HepG2 (cell line): ENCODE measurements around the gene PSMC3IP. TPM values are rescaled to one million over a fixed set of nuclear protein-coding genes. Genes with fewer than 3 reads are reported as not detected.

Source experiments
- ATAC-seq: fragments of 200-7000 bp; cut with Tn5 transposase; 3 replicates; pipeline ENCODE4 v1.9.1; 2020; ENCODE audit warnings: mild to moderate bottlenecking, moderate library complexity
- BruUV-seq: library from RNA; stranded (reverse); fragments of 400-500 nt; replicated peaks from 2 replicates; lab custom pipeline; 2021; lab: Mats Ljungman, UMichigan
- CTCF ChIA-PET: fragments of 300-600 bp; formaldehyde crosslinking; extraction: SDS; loops from one replicate; lab custom pipeline; 2021; ENCODE audit warnings: low total read pairs, inconsistent platforms, low intra/inter-chr PET ratio; lab: Yijun Ruan, JAX
- POLR2A ChIA-PET: fragments of 350-600 bp; sonication (Branson Sonifier 250); formaldehyde crosslinking; loops from one replicate; lab custom pipeline; 2020; ENCODE audit warnings: antibody characterized with exemption, inconsistent platforms; lab: Yijun Ruan, JAX
- DNase-seq: peaks from one replicate; pipeline ENCODE4 v3.0.0-alpha.2; 2015; ENCODE audit warnings: low spot score
- FAIRE-seq: peaks from 3 replicates; lab custom pipeline; 2011; peaks lifted over from hg19 to GRCh38; lab: Jason Lieb, UNC
- H2AFZ ChIP-seq: one replicate; pipeline ENCODE4 v1.6.1; 2011; ENCODE audit warnings: low read length, inconsistent platforms
- H3K27ac ChIP-seq: fragments of 300-600 bp; 3 replicates; pipeline ENCODE4 v1.8.0; 2011; ENCODE audit warnings: mixed run types, mild to moderate bottlenecking, mixed read lengths, low read length, inconsistent platforms; ENCODE audit not compliant: insufficient read depth; ENCODE audit errors: extremely low read length
- H3K27me3 ChIP-seq, 2 experiments: fragments of 200-600 bp in 1 of 2; 2 replicates in 1 of 2; 3 replicates in 1 of 2; pipeline versions ENCODE4 v1.6.0 to v1.8.0; 2011; ENCODE audit warnings: low read length in 2 of 2, mild to moderate bottlenecking in 2 of 2, moderate library complexity in 2 of 2, inconsistent platforms in 1 of 2; ENCODE audit not compliant: insufficient read depth in 2 of 2, control insufficient read depth in 1 of 2
- H3K36me3 ChIP-seq, 2 experiments: fragments of 200-600 bp in 1 of 2; replicated peaks in 1 of 2; 2 replicates in 1 of 2; 3 replicates in 1 of 2; pipeline versions ENCODE4 v1.5.1 to v1.8.0; 2011; ENCODE audit warnings: low read length in 2 of 2, inconsistent platforms in 1 of 2; ENCODE audit not compliant: insufficient read depth in 2 of 2, control insufficient read depth in 1 of 2
- H3K4me1 ChIP-seq: 2 replicates; pipeline ENCODE4 v1.5.1; 2012; ENCODE audit warnings: low read length, inconsistent platforms; ENCODE audit not compliant: insufficient read depth
- H3K4me2 ChIP-seq: 2 replicates; pipeline ENCODE4 v1.6.0; 2011; ENCODE audit warnings: low read depth, low read length, inconsistent platforms
- H3K4me3 ChIP-seq, 3 experiments: fragments of 200-600 bp in 1 of 3; sonication (generic), shearing (Covaris generic) in 1 of 3; replicated peaks in 1 of 3; 2 replicates each; pipeline ENCODE4 v1.5.1; 2011 to 2016; ENCODE audit warnings: low read length in 3 of 3, inconsistent platforms in 2 of 3, low read depth in 2 of 3, mild to moderate bottlenecking in 2 of 3, control low read depth in 1 of 3, mixed read lengths in 1 of 3; ENCODE audit not compliant: insufficient read depth in 1 of 3
- H3K79me2 ChIP-seq: one replicate; pipeline ENCODE4 v1.6.1; 2011; ENCODE audit warnings: low read length, inconsistent platforms; ENCODE audit not compliant: insufficient read depth
- H3K9ac ChIP-seq: 2 replicates; pipeline ENCODE4 v1.6.0; 2011; ENCODE audit warnings: mild to moderate bottlenecking, low read depth, low read length, inconsistent platforms; ENCODE audit not compliant: insufficient read depth
- H3K9me3 ChIP-seq: 2 replicates; pipeline ENCODE4 v1.5.1; 2012; ENCODE audit warnings: mild to moderate bottlenecking, low read length
- H4K20me1 ChIP-seq: 2 replicates; pipeline ENCODE4 v1.6.0; 2011; ENCODE audit warnings: inconsistent platforms, mild to moderate bottlenecking, low read length, moderate library complexity; ENCODE audit not compliant: insufficient read depth
- AGO2 ChIP-seq: fragments of 200-400 bp; formaldehyde crosslinking; optimal IDR thresholded peaks from 2 replicates; pipeline ENCODE3; 2017; ENCODE audit warnings: mild to moderate bottlenecking, low read depth, low read length, moderate library complexity
- ATF7 ChIP-seq, 2 experiments: fragments of 450-650 bp in 1 of 2; sonication (generic) in 1 of 2; formaldehyde crosslinking in 1 of 2; IDR thresholded peaks; 2 replicates each; pipeline versions ENCODE4 v1.4.0 to v1.6.1; 2016 to 2020; ENCODE audit warnings: antibody characterized with exemption in 1 of 2, mild to moderate bottlenecking in 1 of 2, missing genetic modification reagents in 1 of 2
- CBX5 ChIP-seq: sonication (generic); formaldehyde crosslinking; IDR thresholded peaks from 2 replicates; pipeline ENCODE4 v1.4.0; 2020; ENCODE audit warnings: missing genetic modification reagents, borderline replicate concordance
- KLF15 ChIP-seq: sonication (generic); formaldehyde crosslinking; IDR thresholded peaks from 2 replicates; pipeline ENCODE4 v1.8.1; 2023; ENCODE audit warnings: borderline replicate concordance, mild to moderate bottlenecking, inconsistent platforms, missing genetic modification reagents, mixed read lengths
- PAF1 ChIP-seq: IDR thresholded peaks from 2 replicates; pipeline ENCODE4 v1.6.1; 2016; ENCODE audit warnings: missing genetic modification reagents, missing compliant biosample characterization
- POLR2G ChIP-seq: fragments of 200-400 bp; formaldehyde crosslinking; IDR thresholded peaks from 2 replicates; pipeline ENCODE4 v1.6.1; 2018; ENCODE audit warnings: mild to moderate bottlenecking, low read depth, low read length, moderate library complexity
- RBFOX2 ChIP-seq: fragments of 200-400 bp; formaldehyde crosslinking; IDR thresholded peaks from 2 replicates; pipeline ENCODE4 v1.6.1; 2017; ENCODE audit warnings: low read depth, mild to moderate bottlenecking, low read length
- ZBTB8A ChIP-seq: sonication (generic); formaldehyde crosslinking; IDR thresholded peaks from 2 replicates; pipeline ENCODE4 v1.4.0; 2020; ENCODE audit warnings: mild to moderate bottlenecking, low read depth, missing genetic modification reagents, borderline replicate concordance
- ZIK1 ChIP-seq: sonication (generic); formaldehyde crosslinking; IDR thresholded peaks from 2 replicates; pipeline ENCODE4 v1.5.0; 2020; ENCODE audit warnings: mild to moderate bottlenecking, low read depth, missing genetic modification reagents, borderline replicate concordance
- ZNF383 ChIP-seq: sonication (generic); formaldehyde crosslinking; IDR thresholded peaks from 2 replicates; pipeline ENCODE4 v1.4.0; 2020; ENCODE audit warnings: missing genetic modification reagents, mild to moderate bottlenecking, borderline replicate concordance
- ZNF546 ChIP-seq: sonication (generic); formaldehyde crosslinking; conservative IDR thresholded peaks from 2 replicates; pipeline ENCODE4 v1.8.1; 2023; ENCODE audit warnings: mild to moderate bottlenecking, missing genetic modification reagents
- ZNF570 ChIP-seq: sonication (generic); formaldehyde crosslinking; IDR thresholded peaks from 2 replicates; pipeline ENCODE4 v1.4.0; 2020; ENCODE audit warnings: mild to moderate bottlenecking, missing genetic modification reagents, borderline replicate concordance
- ZNF605 ChIP-seq: sonication (generic); formaldehyde crosslinking; IDR thresholded peaks from 2 replicates; pipeline ENCODE4 v1.8.0; 2022; ENCODE audit warnings: mild to moderate bottlenecking, missing genetic modification reagents
- ZNF644 ChIP-seq: IDR thresholded peaks from 2 replicates; pipeline ENCODE4 v1.6.1; 2016; ENCODE audit warnings: low read depth
- WGBS: methylation state at CpG from one replicate; pipeline ENCODE4 v1.1.6; 2017; ENCODE audit warnings: low lambda C conversion rate; 5-methylcytosine and 5-hydroxymethylcytosine counted together
- in situ Hi-C: cut with HindIII; loops from 2 replicates; pipeline ENCODE4 v1.10.0; 2017; ENCODE audit warnings: low pct_unique_long_range_greater_than_20kb; ENCODE audit not compliant: extremely low pct_ligation_motif_present
- intact Hi-C: fragments of 100-400 bp; cut with micrococcal nuclease; formaldehyde crosslinking; loops from one replicate; pipeline ENCODE4 v1.10.0; 2022; ENCODE audit not compliant: unreplicated experiment
- polyA plus RNA-seq, 8 experiments: library from polyadenylated mRNA; depleted of rRNA in 3 of 8; stranded (reverse) in 7 of 8; unstranded in 1 of 8; fragments of >200 nt; fragmentation: Illumina TruSeq in 4 of 8; extraction: Trizol in 4 of 8; gene quantifications; 2 replicates each; pipeline versions ENCODE4 v1.2.1 to v1.2.3, GENCODE V29; 2011 to 2016; ENCODE audit warnings: low read depth in 4 of 8, missing spikeins in 1 of 8, mixed read lengths in 1 of 8; ENCODE audit not compliant: insufficient read depth in 1 of 8
- total RNA-seq, 5 experiments: library from RNA; depleted of rRNA; stranded (reverse); fragments of >200 nt; fragmentation: Illumina TruSeq; extraction: Trizol; gene quantifications; 2 replicates each; pipeline ENCODE4 v1.2.3, GENCODE V29; 2016; ENCODE audit warnings: low read depth in 1 of 5
- TF ChIP-seq, protein P1 (sequence below): IDR thresholded peaks from 2 replicates; pipeline ENCODE4 v1.6.1; 2016

The PSMC3IP gene
- total and polyA plus RNA-seq, 2 of the 13 experiments (the other 11 are each of a cell fraction or from before 2014, with no cell fraction given) = 6.5 to 22.4 TPM

DNA sequence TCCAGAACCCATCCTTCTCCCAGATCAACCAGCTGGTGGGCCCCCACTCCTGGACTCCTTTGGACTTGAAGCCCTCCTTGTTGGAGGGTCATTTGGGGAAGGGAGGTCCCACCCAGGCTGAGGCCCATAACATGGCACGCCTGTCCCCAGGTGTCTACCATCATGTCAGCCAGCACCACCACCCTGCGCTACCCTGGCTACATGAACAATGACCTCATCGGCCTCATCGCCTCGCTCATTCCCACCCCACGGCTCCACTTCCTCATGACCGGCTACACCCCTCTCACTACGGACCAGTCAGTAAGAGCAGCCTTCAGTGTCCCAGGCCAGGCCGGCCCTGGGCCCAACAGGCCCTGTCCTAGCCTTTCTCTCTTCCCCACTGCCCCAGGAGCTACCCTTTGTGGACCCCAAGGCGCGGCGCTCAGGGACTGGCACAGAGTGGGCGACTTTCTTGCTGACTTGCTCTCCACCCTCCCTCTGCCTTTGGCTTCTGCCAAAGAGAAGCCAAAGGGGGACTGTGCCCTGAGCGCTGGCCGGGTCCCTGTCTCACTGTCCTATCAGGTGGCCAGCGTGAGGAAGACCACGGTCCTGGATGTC, 36.3 kb upstream of the PSMC3IP start:
- TF ChIP-seq ZIK1 (no peak), ATF7 (IDR thresholded peaks at IDR 0.05) (peak; percentile 60), ATF7 (CRISPR knock-in tag; IDR thresholded peaks at IDR 0.05) (no peak), ZNF383 (CRISPR knock-in tag) (no peak), ZNF570 (CRISPR knock-in tag) (no peak), ZNF546 (CRISPR knock-in tag) (no peak), ZNF644 (CRISPR knock-in tag) (no peak), AGO2 (peak; percentile 53), PAF1 (no peak), RBFOX2 (peak; percentile 34; the same call in 1 of the 2 replicates)
- BruUV-seq = no TSS peak
- H2AFZ ChIP-seq = no peak overlapping the region
- FAIRE-seq (no peak), DNase-seq (no peak), ATAC-seq (no peak)
- H3K4me2 ChIP-seq = no peak overlapping the region
- no peaks in the 10 kb centered on the region for H3K9me3 ChIP-seq
- H3K27me3 ChIP-seq = no peaks in the 10 kb centered on the region; a peak in 1 of 5 replicates
- intact Hi-C loops (no loop called here), in situ Hi-C loops (no loop called here)
- POLR2A ChIA-PET = interaction anchor here (1.3 kb wide), 1 partner anchor 46 kb away, joined by 3 read pairs; the partner anchor contains the start of gene TUBG2
- peaks cover 28 to 38% of the 10 kb centered on the region in 2 experiments for H3K36me3 ChIP-seq
- H3K4me1 ChIP-seq = peaks cover 26% of the 10 kb centered on the region
- H3K79me2 ChIP-seq = peaks cover 10% of the 10 kb centered on the region
- 99% methylated on average over 17 of the region's 17 CpGs for WGBS
- no peak overlapping the region for H3K9ac ChIP-seq
- CTCF ChIA-PET = no interaction called here
- H4K20me1 ChIP-seq = no peaks in the 10 kb centered on the region; the same call in 1 of the 2 replicates
- no peak overlapping the region for H3K27ac ChIP-seq
- H3K4me3 ChIP-seq = no peak overlapping the region

- ChIA-PET CTCF (no interaction called here), POLR2A (no interaction called here)
- Histone ChIP-seq H3K4me3 (no peak overlapping the region), H3K4me2 (no peak overlapping the region), H3K4me1 (peaks cover 32% of the 10 kb centered on the region), H3K79me2 (peaks cover 27% of the 10 kb centered on the region), H3K27me3 (no peaks in the 10 kb centered on the region; a peak in 1 of 5 replicates), H4K20me1 (no peaks in the 10 kb centered on the region; the same call in 1 of the 2 replicates), H3K9ac (no peak overlapping the region), H3K27ac (no peak overlapping the region), H2AFZ (no peak overlapping the region), H3K36me3 (peaks cover 28 to 38% of the 10 kb centered on the region in 2 experiments), H3K9me3 (no peaks in the 10 kb centered on the region)
- DNase-seq (no peak), ATAC-seq (no peak), FAIRE-seq (no peak)
- intact Hi-C loops = no loop called here
- in situ Hi-C loops = no loop called here
- 96% methylated on average over 4 of the region's 4 CpGs for WGBS
- BruUV-seq = TSS peak; percentile 25
- TF ChIP-seq ZNF605 (CRISPR knock-in tag) = 0 out of 2 replicates have a peak, but pooled peaks have one; percentile 22
- TF ChIP-seq, protein P1, sequence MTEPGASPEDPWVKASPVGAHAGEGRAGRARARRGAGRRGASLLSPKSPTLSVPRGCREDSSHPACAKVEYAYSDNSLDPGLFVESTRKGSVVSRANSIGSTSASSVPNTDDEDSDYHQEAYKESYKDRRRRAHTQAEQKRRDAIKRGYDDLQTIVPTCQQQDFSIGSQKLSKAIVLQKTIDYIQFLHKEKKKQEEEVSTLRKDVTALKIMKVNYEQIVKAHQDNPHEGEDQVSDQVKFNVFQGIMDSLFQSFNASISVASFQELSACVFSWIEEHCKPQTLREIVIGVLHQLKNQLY = no peak
- no peak for TF ChIP-seq ZBTB8A (CRISPR knock-in tag)
- no peak for TF ChIP-seq KLF15
- peak; percentile 35 for TF ChIP-seq POLR2G
- 0 out of 2 replicates have a peak, but pooled peaks have one; percentile 9 for TF ChIP-seq CBX5
Observed at GRCh38 chr17:42612013-42612412, 34.5 kb upstream of the PSMC3IP start.
